HCT116 (cell line): ENCODE results near the gene PDE4B. TPM values are rescaled to one million over a fixed set of nuclear protein-coding genes. Genes with fewer than 3 reads are reported as not detected.

Experiments
- ATAC-seq: fragments of 200-7000 bp; cut with Tn5 transposase; 2 replicates; pipeline ENCODE4 v1.9.1; 2020; ENCODE audit warnings: mild to moderate bottlenecking, moderate library complexity
- BruUV-seq: library from RNA; stranded (reverse); fragments of 400-500 nt; replicated peaks from 2 replicates; lab custom pipeline; 2021; lab: Mats Ljungman, UMichigan
- CTCF ChIA-PET: fragments of 300-600 bp; sonication (Branson Sonifier 250); formaldehyde crosslinking; loops from one replicate; lab custom pipeline; 2021; ENCODE audit warnings: antibody characterized with exemption; lab: Charles Lee
- POLR2A ChIA-PET: fragments of 300-600, 350-600 bp; sonication (Branson Sonifier 250); formaldehyde crosslinking; loops from one replicate; lab custom pipeline; 2021; ENCODE audit warnings: antibody characterized with exemption; lab: Charles Lee
- RAD21 ChIA-PET, 2 experiments: fragments of 300-600 bp; sonication (Branson Sonifier 250); formaldehyde crosslinking; loops; one replicate each; lab custom pipeline; 2023; ENCODE audit warnings: low total read pairs in 2 of 2; ENCODE audit not compliant: uncharacterized antibody in 2 of 2, unreplicated experiment in 2 of 2, low non-redundant PET in 1 of 2; lab: Charles Lee
- DNase-seq: peaks from one replicate; pipeline ENCODE4 v3.0.0-alpha.2; 2010; ENCODE audit warnings: low read depth, low spot score
- H2AFZ ChIP-seq: fragments of 200-600 bp; shearing (Covaris generic), sonication (generic); 2 replicates; pipeline ENCODE4 v1.6.1; 2017; ENCODE audit warnings: low read depth, mixed run types, mixed read lengths, antibody characterized with exemption, low read length; ENCODE audit not compliant: poor library complexity, severe bottlenecking
- H3K27ac ChIP-seq: 2 replicates; pipeline ENCODE4 v1.5.1; 2012; ENCODE audit warnings: low read depth, low read length
- H3K27me3 ChIP-seq: fragments of 200-600 bp; sonication (generic); 2 replicates; pipeline ENCODE4 v1.6.1; 2016; ENCODE audit warnings: mixed run types, low read length, mixed read lengths; ENCODE audit not compliant: insufficient read depth
- H3K36me3 ChIP-seq, 2 experiments: fragments of 200-500 bp in 1 of 2; fragments of 200-600 bp in 1 of 2; sonication (Bioruptor generic) in 1 of 2; sonication (generic) in 1 of 2; 2 replicates each; pipeline versions ENCODE4 v1.5.1 to v1.6.1; 2014 to 2016; ENCODE audit warnings: low read length in 2 of 2, inconsistent platforms in 1 of 2, mixed read lengths in 1 of 2, mixed run types in 1 of 2; ENCODE audit not compliant: insufficient read depth in 2 of 2, control insufficient read depth in 1 of 2
- H3K4me1 ChIP-seq, 2 experiments: fragments of 200-600 bp in 1 of 2; sonication (generic) in 1 of 2; 2 replicates each; pipeline versions ENCODE4 v1.5.1 to v1.6.1; 2012 to 2017; ENCODE audit warnings: low read length in 2 of 2, inconsistent platforms in 1 of 2, mild to moderate bottlenecking in 1 of 2, mixed read lengths in 1 of 2, mixed run types in 1 of 2, moderate library complexity in 1 of 2; ENCODE audit not compliant: insufficient read depth in 2 of 2, control insufficient read depth in 1 of 2
- H3K4me2 ChIP-seq: fragments of 200-600 bp; sonication (generic); 2 replicates; pipeline ENCODE4 v1.6.1; 2017; ENCODE audit warnings: mixed run types, low read length, mixed read lengths
- H3K4me3 ChIP-seq, 2 experiments: fragments of 200-600 bp in 1 of 2; sonication (generic) in 1 of 2; replicated peaks in 1 of 2; 2 replicates each; pipeline ENCODE4 v1.5.1; 2011 to 2016; ENCODE audit warnings: low read length in 2 of 2, control low read depth in 1 of 2, low read depth in 1 of 2, mild to moderate bottlenecking in 1 of 2, mixed read lengths in 1 of 2, mixed run types in 1 of 2
- H3K79me2 ChIP-seq: fragments of 200-600 bp; sonication (generic); 2 replicates; pipeline ENCODE4 v1.6.1; 2017; ENCODE audit warnings: mild to moderate bottlenecking, mixed run types, low read length, moderate library complexity, mixed read lengths; ENCODE audit not compliant: insufficient read depth
- H3K9ac ChIP-seq: fragments of 200-600 bp; sonication (generic); 2 replicates; pipeline ENCODE4 v1.6.1; 2016; ENCODE audit warnings: low read length, mixed read lengths
- H3K9me2 ChIP-seq: fragments of 200-600 bp; sonication (generic), shearing (Covaris generic); 2 replicates; pipeline ENCODE4 v1.6.1; 2017; ENCODE audit warnings: mixed run types, mild to moderate bottlenecking, moderate library complexity; ENCODE audit not compliant: insufficient read depth
- H3K9me3 ChIP-seq, 2 experiments: fragments of 200-500 bp in 1 of 2; fragments of 200-600 bp in 1 of 2; sonication (Bioruptor generic) in 1 of 2; sonication (generic) in 1 of 2; 2 replicates each; pipeline ENCODE4 v1.6.1; 2014 to 2017; ENCODE audit warnings: low read length in 2 of 2, mixed read lengths in 2 of 2, inconsistent platforms in 1 of 2, low read depth in 1 of 2, mild to moderate bottlenecking in 1 of 2, mixed run types in 1 of 2, moderate library complexity in 1 of 2; ENCODE audit not compliant: control insufficient read depth in 1 of 2, insufficient read depth in 1 of 2
- H4K20me1 ChIP-seq: fragments of 200-600 bp; sonication (generic), shearing (Covaris generic); 2 replicates; pipeline ENCODE4 v1.6.1; 2017; ENCODE audit warnings: mixed run types, mild to moderate bottlenecking, moderate library complexity; ENCODE audit not compliant: insufficient read depth
- ATF3 ChIP-seq: IDR thresholded peaks from 2 replicates; pipeline ENCODE4 v1.6.1; 2012
- CBX3 ChIP-seq: IDR thresholded peaks from 2 replicates; pipeline ENCODE4 v1.6.1; 2012; ENCODE audit warnings: low read depth
- CEBPB ChIP-seq: IDR thresholded peaks from 2 replicates; pipeline ENCODE4 v1.6.1; 2012; ENCODE audit warnings: low read depth
- CTCF ChIP-seq, 3 experiments: fragments of 200-600 bp in 1 of 3; sonication (generic) in 1 of 3; IDR thresholded peaks in 2 of 3; conservative IDR thresholded peaks in 1 of 3; 2 replicates each; pipeline ENCODE4 v1.5.1; 2012 to 2017; ENCODE audit warnings: low read depth in 2 of 3, low read length in 2 of 3, antibody characterized with exemption in 1 of 3, borderline replicate concordance in 1 of 3, control low read depth in 1 of 3, mild to moderate bottlenecking in 1 of 3, mixed read lengths in 1 of 3, mixed run types in 1 of 3, moderate library complexity in 1 of 3; ENCODE audit not compliant: insufficient read depth in 1 of 3
- EZH2 ChIP-seq: fragments of 200-600 bp; sonication (generic); IDR thresholded peaks from 2 replicates; pipeline ENCODE4 v1.6.1; 2017; ENCODE audit warnings: antibody characterized with exemption, mixed run types
- EZH2phosphoT487 ChIP-seq: fragments of 200-600 bp; IDR thresholded peaks from 2 replicates; pipeline ENCODE4 v1.6.1; 2018; ENCODE audit warnings: antibody characterized with exemption, borderline replicate concordance
- FOSL1 ChIP-seq: IDR thresholded peaks from 2 replicates; pipeline ENCODE4 v1.6.1; 2012; ENCODE audit warnings: low read depth
- JUND ChIP-seq: IDR thresholded peaks from 2 replicates; pipeline ENCODE4 v1.6.1; 2012
- MAX ChIP-seq: IDR thresholded peaks from 2 replicates; pipeline ENCODE4 v1.6.1; 2012
- POLR2A ChIP-seq: IDR thresholded peaks from 2 replicates; pipeline ENCODE4 v1.7.0; 2011; ENCODE audit warnings: borderline replicate concordance; ENCODE audit not compliant: insufficient read depth, insufficient read length; ENCODE audit errors: extremely low read depth
- POLR2AphosphoS5 ChIP-seq: IDR thresholded peaks from 2 replicates; pipeline ENCODE4 v1.6.1; 2011; ENCODE audit warnings: mild to moderate bottlenecking, low read depth, low read length, moderate library complexity
- RAD21 ChIP-seq: IDR thresholded peaks from 2 replicates; pipeline ENCODE4 v1.6.1; 2012; ENCODE audit warnings: low read depth, mild to moderate bottlenecking
- SIN3A ChIP-seq: IDR thresholded peaks from 2 replicates; pipeline ENCODE4 v1.6.1; 2012; ENCODE audit warnings: low read depth
- SP1 ChIP-seq: IDR thresholded peaks from 2 replicates; pipeline ENCODE4 v1.6.1; 2012; ENCODE audit warnings: low read depth
- TCF7L2 ChIP-seq: IDR thresholded peaks from 2 replicates; pipeline ENCODE4 v1.7.0; 2011; ENCODE audit warnings: borderline replicate concordance, inconsistent platforms; ENCODE audit not compliant: insufficient read depth, insufficient read length; ENCODE audit errors: extremely low read depth
- YY1 ChIP-seq: IDR thresholded peaks from 2 replicates; pipeline ENCODE4 v1.6.1; 2011; ENCODE audit warnings: low read length, low read depth, moderate library complexity, mild to moderate bottlenecking; ENCODE audit not compliant: insufficient replicate concordance; ENCODE audit errors: extremely low read depth
- ZBTB33 ChIP-seq: IDR thresholded peaks from 2 replicates; pipeline ENCODE4 v1.6.1; 2011; ENCODE audit warnings: mild to moderate bottlenecking, low read length, moderate library complexity; ENCODE audit not compliant: insufficient replicate concordance; ENCODE audit errors: extremely low read depth
- ZFX ChIP-seq: fragments of 450-650 bp; IDR thresholded peaks from 2 replicates; pipeline ENCODE4 v1.6.1; 2017
- ZNF274 ChIP-seq: fragments of 200-500 bp; sonication (Bioruptor generic); IDR thresholded peaks from 2 replicates; pipeline ENCODE4 v1.6.1; 2014; ENCODE audit warnings: mild to moderate bottlenecking, low read depth, low read length, inconsistent platforms
- intact Hi-C: fragments of 100-400 bp; cut with micrococcal nuclease; formaldehyde crosslinking; loops from 2 replicates; pipeline ENCODE4 v1.10.0; 2022
- total RNA-seq: library from RNA; stranded (reverse); gene quantifications from one replicate; pipeline ENCODE4 v1.2.1, GENCODE V29; 2021; ENCODE audit not compliant: unreplicated experiment

PDE4B gene
- total RNA-seq, 1 experiment from 2014 or later, result 76.9 TPM

- TF ChIP-seq YY1 (no peak), CBX3 (no peak), EZH2phosphoT487 (no peak), ZBTB33 (no peak), ZFX (no peak), RAD21 (no peak), ATF3 (no peak), SIN3A (no peak), TCF7L2 (no peak), MAX (no peak), EZH2 (no peak), ZNF274 (no peak), POLR2AphosphoS5 (no peak)
- TF ChIP-seq, all 23 proteins: peak for 0
Measured at GRCh38 chr1:66281808-66282207, 489.1 kb downstream of the PDE4B start (continued).

GRCh38 chr1:66282343-66282852 is 489.7 kb downstream of the PDE4B start:
- Histone ChIP-seq H4K20me1 (no peaks in the 10 kb centered on the region), H3K36me3 (no peaks in the 10 kb centered on the region), H3K9ac (peak overlapping the region; percentile 19), H3K4me2 (peak overlapping the region; percentile 53), H3K4me1 (peaks cover 21 to 78% of the 10 kb centered on the region in 2 experiments), H3K9me3 (no peaks in the 10 kb centered on the region), H3K9me2 (no peaks in the 10 kb centered on the region), H3K79me2 (no peaks in the 10 kb centered on the region), H3K4me3 (no peak overlapping the region), H3K27ac (peak overlapping the region; percentile 12; the same call in 1 of the 2 replicates), H2AFZ (no peak overlapping the region), H3K27me3 (no peaks in the 10 kb centered on the region)
- intact Hi-C loops, result no loop called here
- ATAC-seq (peak; percentile 79), DNase-seq (peak; percentile 68)
- no TSS peak for BruUV-seq
- POLR2A ChIA-PET, result interaction anchor here (0.9 to 1.4 kb wide), 6 partner anchors 10 to 67 kb away, joined by 3 to 4 read pairs (median 3); no protein-coding TSS in a partner anchor
- RAD21 ChIA-PET, result no interaction called here
- CTCF ChIA-PET, result interaction anchor here (1.4 to 2.1 kb wide), 2 partner anchors 12 to 154 kb away, joined by 4 to 6 read pairs; no protein-coding TSS in a partner anchor
- TF ChIP-seq SP1 (peak; percentile 35), CTCF (IDR thresholded peaks at IDR 0.05 in 2 of 3, conservative IDR thresholded peaks at IDR 0.05 in 1 of 3; ENCODE audit: borderline replicate concordance in 1 of 3, insufficient read depth in 1 of 3, low read depth in 2 of 3, low read length in 2 of 3) (peak in 2 of 3 experiments; percentile 32 to 36; a peak in 2 of 6 replicates), CBX3 (peak; percentile 67), FOSL1 (0 out of 2 replicates have a peak, but pooled peaks have one; percentile 30), JUND (0 out of 2 replicates have a peak, but pooled peaks have one; percentile 23), CEBPB (peak; percentile 18; the same call in 1 of the 2 replicates), ZFX (no peak), TCF7L2 (no peak), POLR2A (no peak), RAD21 (peak; percentile 56)
